ENCODE data around the gene PSD2. TPM values are rescaled to one million over a fixed set of nuclear protein-coding genes. Genes with fewer than 3 reads are reported as not detected.

PSD2 gene
- under 0.01 TPM in 1 of 2 replicates, not detected in the other for total RNA-seq

DNA sequence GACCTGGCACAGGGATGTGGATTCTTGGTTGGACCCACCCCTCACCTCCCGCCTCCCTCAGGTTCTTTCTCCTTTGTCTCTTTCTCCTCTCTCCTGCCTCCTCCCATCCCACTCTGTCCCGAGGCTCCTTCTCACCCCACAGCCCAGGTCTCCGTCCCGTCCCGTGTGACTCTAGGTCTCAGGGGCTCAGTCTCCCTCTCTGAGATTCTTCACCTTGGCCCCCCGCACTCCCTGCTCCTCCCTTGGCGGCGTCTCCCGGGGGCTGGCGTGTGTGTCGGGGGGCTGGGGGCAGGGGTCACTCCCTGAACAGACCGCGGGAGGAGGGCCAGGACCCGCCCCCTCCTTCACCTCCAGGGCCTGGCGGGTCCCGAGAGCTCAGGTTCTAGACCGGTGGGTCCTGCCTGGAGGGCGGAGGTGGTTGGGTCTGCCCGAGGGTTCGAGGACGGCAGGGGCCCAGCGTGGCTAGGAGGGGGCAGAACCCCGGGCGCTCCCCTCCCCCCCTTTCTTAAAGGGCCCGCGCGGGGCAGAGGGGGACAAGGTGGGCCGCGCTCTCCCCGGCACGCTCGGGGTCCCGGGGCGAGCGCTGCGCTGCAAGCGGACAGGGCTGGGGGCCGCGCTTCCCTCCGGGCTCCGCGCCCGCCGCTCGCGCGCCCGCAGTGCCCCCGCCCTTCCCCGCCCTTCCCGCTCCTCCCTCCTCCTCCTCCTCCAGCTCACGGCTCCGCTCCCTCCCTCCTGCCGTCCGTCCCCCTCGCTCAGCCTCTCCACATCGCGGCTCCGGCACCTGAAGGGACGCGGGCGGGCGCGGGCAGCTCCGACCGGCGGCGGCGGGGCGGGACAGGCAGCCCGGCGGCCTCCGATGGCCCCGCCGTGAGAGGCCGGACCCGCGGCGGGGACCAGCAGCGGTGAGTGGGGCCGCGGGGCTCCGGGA, at the start of gene PSD2:
Gene PSD2 (plus strand): TSS at position 735 of the 928 bp plus-strand sequence. CDS start 13,633 bp downstream, outside the sequence.
- no peak for DNase-seq

DNA sequence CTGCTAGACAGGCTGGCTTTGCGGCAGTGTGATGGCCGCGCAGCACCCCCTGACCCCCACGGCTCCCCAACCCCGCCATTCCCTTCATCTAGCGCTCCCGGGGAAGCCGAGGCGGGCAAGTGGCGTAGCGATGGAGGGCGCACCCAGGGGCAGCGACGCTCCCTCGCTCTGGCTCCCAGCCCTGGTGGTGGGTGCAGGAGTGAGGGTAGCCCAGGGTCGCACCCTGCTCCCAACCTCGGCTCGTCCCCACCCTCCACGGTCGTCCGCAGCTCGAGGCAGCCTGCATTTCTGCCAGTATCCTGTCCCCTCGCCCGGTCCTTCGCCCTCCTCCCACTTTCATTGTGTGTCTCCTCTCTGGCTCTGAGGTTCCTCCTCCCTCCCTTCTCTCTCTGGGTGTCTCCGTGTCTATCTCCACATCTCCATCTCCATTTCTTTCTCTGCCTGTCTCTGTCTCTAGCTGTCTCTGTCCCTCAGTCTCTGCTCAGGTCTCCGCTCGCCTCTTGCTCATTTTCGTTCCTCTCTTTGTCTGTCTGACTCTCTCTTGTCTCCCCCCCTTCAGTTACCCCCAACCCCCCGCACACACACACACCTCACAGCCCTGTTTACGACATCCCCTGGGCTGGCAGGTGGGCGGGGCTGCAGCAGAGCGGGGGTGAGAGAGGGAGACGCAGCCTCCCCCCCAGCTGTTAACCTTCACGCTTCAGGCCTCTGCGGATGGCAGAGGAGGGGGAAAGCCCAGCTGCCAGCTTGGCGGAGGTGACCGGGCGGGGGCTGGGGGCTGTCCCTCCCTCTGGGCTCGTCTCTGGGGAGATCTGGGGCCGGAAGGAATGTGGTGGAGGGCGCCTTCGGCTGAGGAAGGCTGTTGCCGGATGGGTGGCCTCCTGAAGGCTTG, 48.7 kb upstream of the PSD2 start:
- DNase-seq = no peak

DNA sequence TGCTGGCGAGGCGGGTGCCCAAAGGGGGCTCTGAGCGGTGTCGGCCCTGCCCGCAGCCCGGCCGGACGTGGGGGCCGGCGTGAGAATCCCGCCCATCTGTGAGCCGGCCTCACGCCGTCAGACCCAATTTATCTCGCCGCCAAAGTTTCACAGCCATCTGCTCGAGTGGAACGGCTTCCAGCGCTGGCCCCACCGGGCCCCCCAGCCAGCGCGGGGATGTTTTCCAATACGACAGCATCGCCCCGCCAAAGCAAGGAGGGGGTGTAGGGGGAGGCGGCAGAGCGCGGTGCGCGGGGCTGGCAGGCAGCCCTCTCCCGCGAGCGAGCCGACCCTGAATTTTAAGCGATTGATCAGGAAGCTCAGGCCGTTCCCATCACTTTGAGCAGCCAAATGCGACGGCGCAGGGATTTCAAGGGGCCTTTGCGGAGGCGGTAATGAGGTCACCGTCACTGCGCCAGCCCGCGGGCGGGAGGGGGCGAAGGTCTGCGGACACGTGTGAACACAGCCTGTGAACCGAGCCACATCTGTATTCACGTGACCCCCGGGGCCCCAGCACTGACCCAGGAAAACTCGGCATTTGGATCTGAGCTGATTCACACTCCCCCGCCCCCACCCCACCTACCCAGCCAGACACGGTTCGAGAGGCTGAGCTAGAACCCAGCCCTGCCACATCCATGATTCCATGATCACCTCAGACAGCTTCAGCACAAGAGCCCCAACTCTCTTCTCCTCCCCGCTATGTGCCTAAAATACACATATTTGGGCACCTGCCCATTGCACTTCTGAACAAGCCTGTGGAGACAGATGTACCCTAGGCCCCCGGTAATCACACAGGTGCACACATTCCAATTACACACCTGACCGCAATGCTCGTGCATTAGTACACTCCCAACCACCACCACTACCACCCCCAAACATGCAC, 47.8 kb upstream of the PSD2 start:
- peak; percentile 43 for DNase-seq

DNA sequence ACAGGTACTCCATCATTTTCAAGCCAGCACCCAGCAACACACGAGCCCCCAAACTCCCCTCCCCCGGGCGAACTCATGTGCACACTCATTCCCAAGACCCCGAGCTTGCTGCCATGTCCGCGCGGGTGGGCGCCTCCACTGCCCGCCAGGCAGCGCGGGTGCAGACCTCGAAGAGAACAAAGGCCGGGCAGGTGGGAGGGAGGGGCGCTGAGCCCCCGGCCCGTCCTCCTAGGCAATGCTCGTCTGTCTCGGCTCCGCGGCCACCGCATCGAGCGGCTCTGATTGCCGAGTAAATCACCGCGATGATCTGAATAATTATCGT, 47.1 kb upstream of the PSD2 start:
- DNase-seq = no peak

DNA sequence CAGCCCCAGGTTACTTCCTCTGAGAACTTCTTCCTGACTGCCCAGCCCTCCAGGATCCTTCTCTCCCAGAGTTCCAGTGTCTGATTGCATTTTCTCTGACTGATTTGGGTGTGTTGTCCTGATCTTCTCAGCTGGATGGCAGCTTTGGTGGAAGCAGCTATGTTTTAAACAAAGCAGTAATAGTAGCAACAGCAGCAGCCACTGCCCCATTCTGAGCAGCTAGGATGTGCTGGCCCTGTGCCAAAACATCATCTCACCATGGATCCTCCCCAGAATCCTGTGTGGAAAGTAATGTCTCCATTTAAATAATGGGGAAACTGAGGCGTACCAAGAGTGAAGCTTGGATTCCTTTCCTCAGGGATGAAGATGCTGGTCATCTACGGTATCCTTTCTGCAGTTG, 46.4 kb upstream of the PSD2 start:
- DNase-seq = no peak

DNA sequence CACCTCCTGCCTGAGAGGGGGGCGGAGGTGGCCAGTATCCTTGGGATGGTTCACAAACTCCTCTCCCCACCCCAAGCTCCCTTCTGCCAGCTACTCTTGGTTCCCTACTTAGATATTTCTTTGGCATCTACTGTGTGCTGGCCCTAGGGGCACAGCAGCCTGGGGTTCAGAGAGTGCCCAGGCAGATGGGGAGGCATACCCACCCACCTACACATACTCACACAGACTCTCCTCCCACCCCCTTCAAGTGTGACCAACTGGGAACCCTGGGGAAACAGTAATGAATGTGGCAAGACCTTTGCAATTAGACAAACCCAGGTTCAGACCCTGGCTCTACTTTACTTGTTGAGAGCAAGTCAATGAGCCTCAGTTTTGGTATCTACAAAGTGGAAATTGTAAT, 44.4 kb upstream of the PSD2 start:
- DNase-seq = no peak

DNA sequence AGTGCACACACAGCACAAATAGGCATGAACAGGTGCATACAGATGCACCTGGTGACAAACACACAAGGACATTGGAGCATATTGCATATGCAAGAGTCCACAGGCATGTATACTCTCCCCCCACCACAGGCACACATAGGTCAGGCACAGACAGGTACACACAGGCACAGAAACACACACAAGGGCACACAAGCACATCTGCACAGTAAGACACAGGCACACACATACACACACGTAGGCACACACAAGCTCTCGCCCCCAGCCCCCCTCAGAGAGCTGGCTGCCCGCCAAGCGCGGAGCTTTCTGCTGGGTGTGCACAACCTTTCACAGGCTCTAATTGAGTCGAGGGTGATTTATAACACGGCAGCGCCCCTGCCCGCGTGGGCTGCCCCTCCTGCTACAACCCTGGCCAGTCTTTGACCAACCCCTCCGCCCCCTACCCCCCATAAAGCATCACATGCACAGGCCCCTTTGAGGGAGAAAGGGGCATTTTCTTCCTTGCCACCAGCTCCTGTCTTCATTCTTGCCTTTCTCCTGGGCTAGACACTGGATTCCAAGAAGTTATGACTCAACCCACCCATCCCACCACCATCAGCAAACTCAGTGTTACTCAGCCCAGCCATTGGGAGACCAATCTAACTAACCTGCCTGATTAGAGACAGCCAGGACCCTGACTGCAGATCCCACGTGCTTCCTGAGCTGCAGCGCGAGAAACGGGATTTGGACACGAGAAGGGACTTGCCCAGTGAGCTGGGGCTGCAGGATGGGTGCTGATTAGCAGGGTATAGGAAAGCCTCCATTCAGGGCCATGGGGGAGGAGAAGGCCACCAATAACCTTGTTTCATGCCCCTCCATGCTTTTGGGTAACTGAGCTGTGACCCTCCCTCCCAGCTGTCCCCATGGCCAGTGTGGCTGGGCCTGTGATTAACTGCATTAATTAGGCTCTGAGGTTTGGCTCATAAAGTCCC, 42.8 kb upstream of the PSD2 start:
- no peak for DNase-seq

DNA sequence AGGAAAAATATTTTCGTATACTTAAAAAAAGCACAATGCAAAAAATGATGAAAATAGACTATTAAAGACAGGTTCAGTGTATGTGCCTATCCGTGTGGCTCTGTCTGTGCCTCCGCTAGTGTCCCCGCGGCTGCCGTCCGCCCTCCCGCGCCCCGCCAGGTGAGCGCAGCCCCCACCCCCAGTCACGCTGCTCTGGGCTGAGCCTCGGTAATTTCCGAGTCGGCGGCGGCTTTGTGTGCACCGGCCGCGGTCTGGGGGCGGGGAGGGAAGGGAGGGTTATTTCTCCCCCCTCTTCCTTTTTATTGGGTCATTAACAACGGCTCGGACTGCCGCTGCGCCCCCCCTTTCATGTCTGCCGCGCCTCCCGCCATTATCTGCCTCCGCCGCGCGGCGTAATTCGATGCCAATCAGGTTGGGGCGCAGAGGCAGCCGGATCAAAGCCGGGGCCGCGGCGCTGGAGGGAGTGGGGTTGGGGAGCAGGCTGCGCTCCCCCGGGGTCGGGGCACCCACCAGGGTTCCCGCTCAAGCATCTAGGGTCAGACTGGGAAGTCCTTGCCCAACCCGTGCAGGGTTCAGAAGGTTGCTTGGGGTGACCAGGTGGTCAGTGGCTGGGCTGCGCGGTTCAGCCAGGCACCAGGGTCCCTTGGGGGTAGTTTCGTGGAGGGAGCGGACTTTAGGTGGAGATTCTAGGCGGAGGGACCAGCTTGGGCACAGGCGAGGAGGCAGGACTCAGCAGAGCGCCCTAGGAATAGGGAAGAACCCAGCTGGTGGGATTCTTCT, 39.5 kb upstream of the PSD2 start:
- no peak for DNase-seq

DNA sequence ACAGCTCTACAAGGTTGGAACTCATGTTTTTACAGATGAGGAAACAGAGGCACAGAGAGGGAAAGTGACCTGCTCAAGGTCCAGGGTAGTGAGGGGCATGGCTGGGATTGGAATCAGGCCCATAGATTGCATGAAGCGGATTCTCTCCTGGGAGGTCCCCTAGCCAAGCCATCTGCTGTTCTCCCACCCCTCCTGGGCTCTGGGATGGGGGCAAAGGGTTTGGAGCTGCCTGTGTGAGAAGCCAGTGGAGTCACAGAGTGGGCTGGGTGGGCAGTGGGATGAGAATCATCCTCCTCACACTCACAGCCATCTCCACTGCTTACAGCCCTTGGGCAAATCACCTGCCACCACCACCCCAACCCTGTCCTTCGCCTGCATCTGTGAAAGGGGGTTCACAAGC, 38.6 kb upstream of the PSD2 start:
- no peak for DNase-seq

DNA sequence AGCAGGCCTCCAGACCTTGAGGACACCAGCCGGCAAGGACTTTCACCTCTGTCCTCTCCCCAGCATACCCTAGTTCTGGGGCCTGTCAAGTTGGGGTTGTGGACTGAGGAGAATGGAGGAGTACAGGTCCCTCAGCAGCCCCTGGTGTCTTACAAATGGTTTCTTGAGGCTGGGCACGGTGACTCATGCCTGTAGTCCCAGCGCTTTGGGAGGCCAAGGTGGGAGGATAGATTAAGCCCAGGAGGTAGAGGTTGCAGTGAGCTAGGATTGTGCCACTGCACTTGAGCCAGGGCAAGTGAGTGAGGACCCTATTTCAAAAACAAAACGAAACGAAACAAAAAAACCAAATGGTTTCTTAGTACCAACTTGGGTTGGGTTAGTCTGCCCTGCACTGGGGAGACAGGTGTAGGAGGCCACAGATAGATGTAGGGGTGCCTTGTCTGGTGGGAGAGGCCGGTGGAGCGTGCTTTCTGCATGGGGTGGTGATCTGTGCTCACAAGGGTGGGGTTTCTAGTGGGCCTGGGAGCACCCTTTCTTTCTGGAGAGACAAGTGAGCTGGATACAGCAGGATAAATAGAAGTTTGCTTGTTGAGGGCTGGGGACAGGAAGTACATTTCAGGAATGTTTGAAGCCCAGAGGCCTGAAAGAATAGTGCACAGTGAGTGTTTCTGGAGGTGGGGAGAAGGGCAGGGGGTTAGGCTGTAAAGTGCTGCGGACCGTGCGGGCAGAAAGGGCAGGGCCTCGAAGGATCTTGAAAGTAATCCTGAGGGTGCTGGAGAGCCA, 37.7 kb upstream of the PSD2 start:
- no peak for DNase-seq

DNA sequence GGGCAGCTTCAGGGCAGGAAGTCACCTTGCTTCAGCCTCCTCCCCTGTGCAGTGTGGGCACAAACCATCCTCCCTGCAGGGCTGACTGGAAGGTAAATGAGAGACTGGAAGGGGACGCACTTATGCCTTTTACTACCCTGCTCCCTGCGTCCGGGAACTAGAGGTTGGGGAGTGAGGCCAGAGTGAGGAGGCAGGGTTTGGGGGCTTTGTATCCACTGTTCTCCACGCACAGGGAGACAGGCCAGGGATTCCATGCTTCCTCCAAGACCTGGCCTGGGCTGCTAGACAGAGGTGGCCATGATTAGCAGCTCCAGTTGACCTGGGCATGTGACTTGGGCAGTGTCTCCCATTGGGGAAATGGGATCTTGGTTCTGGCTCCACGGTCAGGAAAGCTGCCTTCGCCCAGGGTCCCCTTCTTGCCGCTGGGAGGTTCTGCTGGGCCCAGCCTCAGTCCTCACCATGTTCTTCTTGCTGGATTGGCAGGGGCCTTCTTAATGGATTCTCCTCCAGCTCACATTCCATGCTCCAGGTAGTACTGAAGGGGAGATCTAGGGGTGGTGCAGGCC, 37.0 kb upstream of the PSD2 start:
- DNase-seq = no peak

DNA sequence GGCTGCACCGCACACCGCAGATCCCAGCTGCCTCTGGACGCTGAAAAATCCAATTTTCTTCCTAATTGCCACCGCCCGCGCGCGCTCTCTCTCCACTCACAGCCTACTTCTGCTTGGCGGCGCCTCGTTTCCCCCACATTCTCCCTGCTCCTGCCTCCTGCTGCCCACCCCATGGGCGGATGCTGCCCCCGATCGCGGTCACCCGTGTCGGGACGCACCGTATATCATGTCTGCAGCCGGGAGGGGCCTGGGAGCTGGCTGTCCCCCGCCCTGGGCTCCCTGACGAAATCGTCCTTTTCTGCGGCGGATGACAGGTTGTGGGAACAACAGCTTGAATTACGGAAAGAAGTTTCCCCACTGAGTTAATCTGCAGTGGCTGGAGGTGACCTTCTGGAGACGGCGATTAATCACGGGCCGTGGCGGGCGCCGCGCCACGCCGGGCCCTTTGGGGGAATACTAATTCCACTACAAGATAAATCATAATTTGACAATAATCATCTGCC, 36.3 kb upstream of the PSD2 start:
- DNase-seq = no peak

DNA sequence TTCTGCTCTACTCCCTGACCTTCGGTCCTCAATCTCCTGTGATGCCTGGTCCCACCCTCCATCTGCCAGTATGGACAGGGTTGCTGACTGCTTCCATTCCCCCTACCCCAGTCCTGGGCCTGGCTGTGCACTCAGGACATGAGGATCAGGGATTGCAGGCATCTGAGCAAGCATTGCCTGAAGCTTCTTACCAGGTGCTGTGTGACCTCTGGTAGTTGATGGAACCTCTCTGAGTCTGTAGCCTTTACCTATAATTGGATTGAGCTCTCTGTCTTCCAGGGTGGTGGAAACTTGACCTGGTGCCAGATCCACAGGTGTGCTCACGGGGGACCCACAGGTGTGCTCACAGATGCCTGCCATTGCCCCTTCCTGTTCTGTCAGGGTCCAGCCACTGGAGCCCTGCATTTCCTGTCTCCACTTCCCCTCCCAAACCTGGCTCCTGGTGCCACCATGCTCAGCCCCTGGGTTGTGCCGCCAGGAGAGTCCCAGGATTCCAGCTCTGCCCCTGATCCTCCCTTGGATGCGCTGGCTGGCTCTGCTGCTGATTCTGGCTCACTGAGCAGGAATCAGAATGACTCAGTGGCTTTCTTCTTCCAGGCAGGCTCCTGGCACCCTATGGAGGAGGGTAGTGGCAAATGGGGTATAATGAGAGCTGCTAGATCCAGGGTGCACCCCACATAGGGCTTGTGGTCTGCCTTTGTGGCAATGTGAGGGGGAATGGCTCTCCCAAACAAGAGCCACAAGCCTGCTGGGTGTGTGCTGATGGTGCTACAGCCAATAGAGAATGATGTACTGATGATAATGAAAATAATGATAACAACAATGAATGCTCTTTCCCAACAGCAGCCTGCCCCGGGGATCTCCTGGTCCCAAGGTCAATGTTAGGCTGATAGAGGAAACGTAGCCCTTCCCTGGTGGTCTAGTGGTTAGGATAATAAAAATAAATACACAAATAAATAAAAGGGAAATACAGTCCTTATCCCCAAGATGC, 35.2 kb upstream of the PSD2 start:
- DNase-seq = no peak

DNA sequence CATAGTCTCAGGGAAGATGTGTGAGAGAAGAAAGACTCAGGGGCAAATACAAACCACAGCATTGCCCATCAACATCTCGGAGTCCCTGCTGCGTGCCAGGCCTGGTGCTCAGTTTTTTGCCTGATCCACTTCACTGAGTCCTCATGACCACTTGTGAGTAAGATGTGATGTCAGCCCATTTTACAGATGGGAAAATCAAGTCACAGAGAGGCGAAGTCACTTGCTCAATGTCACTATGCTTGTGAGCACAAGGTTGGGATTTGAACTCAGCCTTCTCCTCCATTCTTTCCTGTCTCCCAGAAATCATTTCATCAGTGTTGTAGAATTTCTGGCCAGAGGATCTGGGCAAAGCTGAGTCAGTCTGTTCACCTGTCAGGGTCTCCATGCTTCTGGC, 34.6 kb upstream of the PSD2 start:
- DNase-seq = no peak

DNA sequence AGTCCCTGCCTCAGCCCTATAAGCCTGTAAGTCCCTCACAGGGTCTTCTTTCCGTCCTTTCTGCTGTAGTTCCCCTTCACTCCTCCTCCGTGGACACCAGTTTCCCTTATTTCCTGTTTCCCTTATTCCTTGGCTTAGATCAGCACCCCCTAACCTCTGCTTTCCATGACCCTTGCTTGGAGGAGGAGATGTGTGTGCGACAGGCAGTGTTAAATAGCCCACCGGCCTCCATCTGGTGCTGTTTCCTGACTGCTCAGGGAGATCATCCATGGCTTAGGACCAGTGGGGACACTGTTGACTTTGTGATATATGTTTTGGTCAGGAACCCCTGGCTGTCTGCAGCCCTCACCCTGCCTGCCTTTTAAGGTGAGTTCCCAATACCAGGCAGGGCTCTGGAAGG, 34.1 kb upstream of the PSD2 start:
- no peak for DNase-seq

DNA sequence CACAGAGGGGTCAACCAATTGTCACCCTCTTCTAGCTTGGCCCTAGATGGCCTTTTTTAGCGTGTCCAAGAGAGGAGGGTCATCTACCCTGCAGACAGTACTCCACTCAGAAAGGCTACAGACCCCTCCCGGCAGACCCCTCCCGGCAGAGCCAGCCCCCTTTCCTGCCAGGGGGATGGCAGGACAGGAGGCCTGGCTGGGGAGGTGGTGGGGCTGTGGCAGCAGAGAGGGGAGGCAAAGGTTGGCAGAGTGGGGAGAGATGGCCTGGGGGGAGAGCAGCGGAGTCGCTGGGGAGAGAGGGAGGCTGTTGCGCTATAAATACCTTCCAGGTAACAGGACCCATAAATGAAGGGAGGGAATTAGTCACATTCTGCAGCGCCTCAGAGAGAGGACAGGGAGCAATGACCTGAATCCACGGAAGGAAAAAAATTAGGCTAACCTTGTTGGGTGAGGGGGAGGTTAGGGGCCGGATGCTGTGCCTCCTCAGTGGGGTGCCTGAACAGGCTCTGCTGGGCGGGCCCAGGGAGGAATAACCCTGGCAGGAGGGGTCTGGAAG, 32.9 kb upstream of the PSD2 start:
- no peak for DNase-seq

DNA sequence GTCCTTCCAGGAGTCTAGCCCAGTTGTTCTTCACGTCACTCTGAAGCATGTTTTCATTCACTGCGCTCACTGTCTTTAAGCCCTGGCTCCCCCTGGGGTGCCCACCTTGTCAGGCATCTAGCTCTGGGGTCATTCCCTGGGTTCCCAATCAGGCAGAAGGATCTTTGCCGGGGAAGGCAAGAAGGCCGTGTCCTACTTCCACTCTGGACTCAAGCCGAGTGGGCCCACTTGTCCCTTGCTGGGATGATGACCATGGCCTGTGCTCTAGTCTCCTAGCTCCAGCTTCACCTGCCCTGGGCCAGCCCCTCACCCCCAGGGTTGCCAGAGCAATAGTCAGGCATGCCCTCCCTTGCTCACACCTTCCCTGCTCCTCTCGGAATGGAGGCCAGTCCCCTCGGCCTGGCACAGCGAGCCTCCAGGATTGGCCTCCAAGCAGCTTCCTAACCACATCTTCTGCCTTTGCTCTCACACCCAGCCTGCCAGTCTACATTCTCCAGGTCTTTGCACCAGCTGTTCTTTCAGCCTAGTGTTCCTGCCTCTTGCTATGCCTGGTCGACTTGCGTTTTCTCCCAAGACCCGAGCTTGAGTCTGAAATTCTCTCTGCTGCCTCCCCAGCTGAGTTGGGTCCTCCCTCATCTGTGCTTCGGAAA, 32.2 kb upstream of the PSD2 start:
- DNase-seq = no peak
